AG08395 (cell line): ENCODE data around the gene DPH5.
"Not testable (repeated sequence)": the region's sequence is repeated elsewhere in the genome, so short reads cannot be mapped to it uniquely, and the experiment has no call there.

ENCODE experiments used
- DNase-seq: peaks from one replicate; pipeline ENCODE4 v3.0.0; 2012; ENCODE audit warnings: mixed read lengths, low spot score

The DPH5 gene

GRCh38 chr1:100982793-100983192, 42.8 kb downstream of the DPH5 start:
- no peak for DNase-seq

- DNase-seq: no peak
Measured at GRCh38 chr1:100979631-100980030, 46.0 kb downstream of the DPH5 start.

- DNase-seq: no peak
Measured at GRCh38 chr1:100976936-100977335, 48.6 kb downstream of the DPH5 start.

- DNase-seq: no peak
Measured at GRCh38 chr1:100972185-100972584, 53.4 kb downstream of the DPH5 start.

- no peak for DNase-seq
Measured at GRCh38 chr1:100971021-100971420, 54.6 kb downstream of the DPH5 start.

- no peak for DNase-seq
Measured at GRCh38 chr1:100969327-100969726, 56.3 kb downstream of the DPH5 start.

GRCh38 chr1:100968621-100969020, 57.0 kb downstream of the DPH5 start:
- no peak for DNase-seq

GRCh38 chr1:100960098-100960497, 65.5 kb downstream of the DPH5 start:
- no peak for DNase-seq

GRCh38 chr1:100959502-100960060, 66.0 kb downstream of the DPH5 start:
- no peak for DNase-seq

- DNase-seq: peak; percentile 81
Measured at GRCh38 chr1:100955322-100955721, 70.3 kb downstream of the DPH5 start.

- no peak for DNase-seq
Measured at GRCh38 chr1:100953960-100954730, 71.4 kb downstream of the DPH5 start.

- not testable (repeated sequence) for DNase-seq
Measured at GRCh38 chr1:100952970-100953369, 72.6 kb downstream of the DPH5 start.

- no peak for DNase-seq
Measured at GRCh38 chr1:100952104-100952745, 73.4 kb downstream of the DPH5 start.

- peak; percentile 4 for DNase-seq
Measured at GRCh38 chr1:100950781-100951180, 74.8 kb downstream of the DPH5 start.

GRCh38 chr1:100950337-100950736, 75.2 kb downstream of the DPH5 start:
- no peak for DNase-seq

- DNase-seq: not testable (repeated sequence)
Measured at GRCh38 chr1:100949515-100950158, 75.9 kb downstream of the DPH5 start.

- not testable (repeated sequence) for DNase-seq
Measured at GRCh38 chr1:100948721-100949405, 76.7 kb downstream of the DPH5 start.

GRCh38 chr1:100947816-100948215, 77.8 kb downstream of the DPH5 start:
- DNase-seq: not testable (repeated sequence)

- not testable (repeated sequence) for DNase-seq
Measured at GRCh38 chr1:100946064-100946463, 79.5 kb downstream of the DPH5 start.

GRCh38 chr1:100943533-100943932, 82.1 kb downstream of the DPH5 start:
- DNase-seq: no peak

- DNase-seq: no peak
Measured at GRCh38 chr1:100942304-100943046, 83.1 kb downstream of the DPH5 start.
